ENCODE measurements around the gene DCST1.
A peak's percentile ranks its signal among the peaks of the same experiment; 100 is the strongest.

Gene DCST1

DNA sequence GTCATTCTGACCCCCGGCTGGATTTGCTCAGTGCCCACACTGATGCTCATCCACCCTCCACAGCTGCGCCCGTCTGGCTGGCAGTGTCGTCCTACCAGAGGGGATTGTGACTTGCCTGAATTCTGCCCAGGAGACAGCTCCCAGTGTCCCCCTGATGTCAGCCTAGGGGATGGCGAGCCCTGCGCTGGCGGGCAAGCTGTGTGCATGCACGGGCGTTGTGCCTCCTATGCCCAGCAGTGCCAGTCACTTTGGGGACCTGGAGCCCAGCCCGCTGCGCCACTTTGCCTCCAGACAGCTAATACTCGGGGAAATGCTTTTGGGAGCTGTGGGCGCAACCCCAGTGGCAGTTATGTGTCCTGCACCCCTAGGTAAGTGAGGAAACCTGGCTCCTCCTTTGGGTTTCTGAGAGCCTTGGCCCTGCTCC is 24.2 kb downstream of the DCST1 start:
- DNase-seq, result no peak

DNA sequence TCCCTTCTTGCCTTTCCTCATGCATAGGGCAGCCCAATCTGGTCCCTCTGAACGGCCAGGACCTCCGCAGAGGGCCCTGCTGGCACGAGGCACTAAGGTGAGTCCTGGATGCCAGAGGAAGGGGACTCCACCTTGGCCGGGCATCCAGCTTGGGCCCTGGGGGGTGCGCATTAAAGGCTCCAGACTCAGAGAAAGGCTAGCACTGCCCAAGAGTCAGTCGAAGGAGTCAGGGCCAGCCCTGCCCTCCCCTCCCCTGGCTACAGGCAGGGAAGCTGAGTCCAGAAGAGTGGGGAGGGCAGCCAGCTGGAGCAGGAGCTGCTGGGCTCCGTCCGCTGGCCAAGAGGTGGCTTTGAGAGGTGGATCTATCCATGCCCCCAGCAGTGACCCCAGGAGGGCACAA is 27.1 kb downstream of the DCST1 start:
- DNase-seq, result no peak

DNA sequence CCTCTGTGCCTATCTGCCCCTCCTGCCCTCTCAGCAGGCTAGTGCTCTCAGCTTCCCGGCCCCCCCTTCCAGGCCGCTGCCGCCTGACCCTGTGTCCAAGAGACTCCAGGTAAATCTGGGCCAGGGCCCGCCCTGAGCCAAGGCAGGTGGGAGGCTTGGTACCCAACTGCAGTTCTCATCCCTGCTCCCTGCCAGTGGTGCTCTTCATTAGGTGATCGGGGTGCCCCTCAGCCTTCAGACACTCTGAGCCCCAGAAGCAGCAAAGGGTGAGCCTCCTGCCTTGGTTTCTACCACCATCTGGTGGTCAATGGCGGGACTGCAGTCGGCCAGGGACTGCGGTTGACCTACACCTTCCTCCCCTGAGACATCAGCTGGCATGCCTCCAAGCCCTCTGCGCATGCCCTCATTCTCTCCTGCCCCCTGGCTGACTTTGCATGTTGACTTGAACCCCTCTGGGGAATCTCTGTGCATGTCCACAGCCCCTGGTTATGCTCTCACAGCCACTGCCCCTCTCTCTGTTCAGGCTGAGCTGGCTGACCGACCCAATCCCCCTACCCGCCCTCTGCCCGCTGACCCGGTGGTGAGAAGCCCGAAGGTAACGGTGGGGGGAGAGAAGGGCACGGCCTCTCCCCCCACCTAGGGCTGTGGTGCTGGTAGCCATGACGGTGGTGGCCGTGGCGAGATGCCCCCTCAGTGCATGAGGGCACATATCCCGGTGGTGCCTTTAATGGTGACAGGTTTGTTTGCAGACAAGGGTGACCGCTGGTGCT is 27.9 kb downstream of the DCST1 start:
- DNase-seq, result peak; percentile 96

DNA sequence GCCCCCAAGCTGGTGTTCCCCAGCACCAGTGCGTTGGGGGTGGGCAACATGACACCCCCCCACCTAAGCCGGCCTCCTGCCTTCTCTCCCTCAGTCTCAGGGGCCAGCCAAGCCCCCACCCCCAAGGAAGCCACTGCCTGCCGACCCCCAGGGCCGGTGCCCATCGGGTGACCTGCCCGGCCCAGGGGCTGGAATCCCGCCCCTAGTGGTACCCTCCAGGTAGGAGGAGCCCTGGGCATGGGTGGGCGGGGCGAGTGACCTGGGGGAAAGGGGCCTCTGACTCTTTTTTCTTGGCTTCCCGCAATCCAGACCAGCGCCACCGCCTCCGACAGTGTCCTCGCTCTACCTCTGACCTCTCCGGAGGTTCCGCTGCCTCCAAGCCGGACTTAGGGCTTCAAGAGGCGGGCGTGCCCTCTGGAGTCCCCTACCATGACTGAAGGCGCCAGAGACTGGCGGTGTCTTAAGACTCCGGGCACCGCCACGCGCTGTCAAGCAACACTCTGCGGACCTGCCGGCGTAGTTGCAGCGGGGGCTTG is 28.6 kb downstream of the DCST1 start:
- no peak for DNase-seq

DNA sequence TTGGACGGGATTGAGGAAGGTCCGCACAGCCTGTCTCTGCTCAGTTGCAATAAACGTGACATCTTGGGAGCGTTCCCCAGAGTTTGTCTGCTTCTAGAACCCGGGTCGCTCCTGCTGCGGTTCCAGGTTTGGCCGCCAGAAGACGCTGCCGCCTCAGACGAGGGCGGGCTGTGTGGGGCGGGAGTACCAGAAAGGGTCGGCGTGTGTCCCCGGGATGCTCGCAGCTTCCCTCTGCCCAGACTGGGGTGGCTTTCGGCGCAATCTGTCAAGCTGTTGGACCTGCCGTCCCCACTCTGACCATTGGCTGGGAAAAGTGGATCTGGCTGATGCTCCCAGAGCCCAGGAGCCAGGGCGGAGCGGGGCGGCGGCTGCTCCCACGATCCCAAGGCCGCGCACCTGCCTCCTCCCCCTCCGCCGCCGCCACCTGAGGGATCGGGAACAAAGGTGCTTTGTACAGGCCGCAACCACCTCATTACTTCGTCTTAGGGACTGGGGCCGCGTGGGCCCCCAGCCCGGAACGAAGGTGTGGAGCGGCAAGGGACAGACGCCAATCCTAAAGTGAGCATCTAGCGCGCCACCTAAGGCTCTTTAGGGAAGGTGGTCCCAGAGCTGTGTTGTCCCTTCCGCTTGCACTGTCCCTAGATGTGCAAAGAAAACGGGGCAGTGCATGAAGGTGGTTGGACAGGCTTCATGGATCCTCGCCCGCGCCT is 29.2 kb downstream of the DCST1 start:
- peak; percentile 81 for DNase-seq

DNA sequence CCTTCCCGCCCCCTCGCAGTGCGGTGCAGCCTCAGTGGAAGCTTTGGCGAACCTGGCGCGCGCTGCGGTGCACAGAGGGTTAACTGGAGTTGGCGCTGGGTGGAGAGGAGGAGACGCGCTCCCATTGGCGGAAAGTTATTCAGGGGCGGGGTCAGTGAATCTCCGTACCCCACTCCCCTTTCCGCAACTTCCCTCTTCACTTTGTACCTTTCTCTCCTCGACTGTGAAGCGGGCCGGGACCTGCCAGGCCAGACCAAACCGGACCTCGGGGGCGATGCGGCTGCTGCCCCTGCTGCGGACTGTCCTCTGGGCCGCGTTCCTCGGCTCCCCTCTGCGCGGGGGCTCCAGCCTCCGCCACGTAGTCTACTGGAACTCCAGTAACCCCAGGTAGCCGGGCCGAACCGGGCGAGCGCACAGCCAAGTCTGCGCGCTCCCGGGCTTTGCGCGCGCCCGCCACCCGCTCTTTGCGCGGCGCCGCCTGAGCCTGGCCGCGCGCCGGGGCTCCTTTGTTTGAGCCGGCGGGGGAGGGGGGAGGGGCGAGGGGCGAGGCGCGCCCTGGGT is 30.0 kb downstream of the DCST1 start, which contains the start of gene EFNA4:
Gene EFNA4 (plus strand): TSS at position 191 of the 561 bp plus-strand sequence. CDS start 84 bp downstream, at position 275.
- DNase-seq, result peak; percentile 89

DNA sequence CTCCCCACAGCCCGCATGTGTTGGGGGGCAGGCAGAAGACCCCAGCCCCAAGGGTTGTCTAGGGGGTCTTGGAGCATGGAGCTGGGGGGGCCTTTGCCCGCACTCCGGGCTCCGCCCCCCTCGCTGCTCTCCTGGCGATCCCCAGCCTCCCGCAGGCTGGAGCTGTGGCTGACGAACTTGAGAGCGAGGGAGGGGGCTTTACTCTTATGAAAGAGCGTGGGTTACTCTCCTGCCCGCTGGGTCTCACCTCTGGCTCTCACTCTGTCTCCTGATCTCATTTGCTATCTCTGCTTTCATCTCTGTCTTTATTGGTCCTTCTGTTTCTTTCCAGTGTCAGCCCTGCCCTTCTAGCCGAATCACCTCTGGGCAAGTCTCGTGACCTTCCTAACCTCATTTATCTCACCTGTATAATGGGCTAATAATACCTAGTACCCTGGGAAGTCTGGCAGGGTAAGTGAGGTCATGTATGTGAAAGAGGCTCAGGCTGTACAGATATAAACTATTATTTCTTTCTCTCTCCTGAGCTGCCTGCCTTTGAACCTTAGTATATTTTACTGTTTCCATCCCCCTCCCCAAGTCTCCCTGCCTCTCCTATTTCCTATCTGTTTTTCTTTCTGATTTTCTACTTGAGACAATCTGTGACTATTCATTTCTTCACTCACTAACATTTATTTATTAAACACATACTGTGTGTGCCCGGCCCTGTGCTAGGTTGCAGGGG is 30.6 kb downstream of the DCST1 start:
- no peak for DNase-seq

DNA sequence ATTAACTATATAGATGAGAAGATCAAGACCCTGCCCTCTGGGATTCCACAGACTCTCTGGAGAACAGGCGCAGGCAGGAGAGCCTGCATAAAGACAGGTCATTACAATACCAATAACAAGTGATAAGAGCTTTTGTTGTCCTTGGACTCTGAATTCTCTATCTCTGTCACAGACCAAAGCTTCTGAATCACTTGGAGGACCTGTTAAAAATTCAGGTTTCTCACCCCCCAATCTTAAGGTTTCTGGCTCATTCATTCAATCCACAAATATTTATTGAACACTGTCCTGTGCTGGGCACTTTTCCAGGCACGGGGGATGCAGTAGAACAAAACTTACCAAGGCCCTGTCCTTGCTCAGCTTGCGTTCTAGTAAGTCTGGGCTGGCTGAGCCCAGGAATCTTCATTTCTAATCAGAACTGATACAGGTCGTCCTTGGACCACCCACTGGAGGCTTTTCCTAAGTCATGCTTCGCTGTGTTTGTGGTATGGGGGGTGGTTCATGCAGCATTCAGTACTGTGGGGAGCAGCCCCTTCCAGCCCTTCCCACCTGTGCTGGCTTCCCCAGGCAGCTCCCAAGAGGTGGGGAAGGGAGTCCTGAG is 31.3 kb downstream of the DCST1 start:
- no peak for DNase-seq

DNA sequence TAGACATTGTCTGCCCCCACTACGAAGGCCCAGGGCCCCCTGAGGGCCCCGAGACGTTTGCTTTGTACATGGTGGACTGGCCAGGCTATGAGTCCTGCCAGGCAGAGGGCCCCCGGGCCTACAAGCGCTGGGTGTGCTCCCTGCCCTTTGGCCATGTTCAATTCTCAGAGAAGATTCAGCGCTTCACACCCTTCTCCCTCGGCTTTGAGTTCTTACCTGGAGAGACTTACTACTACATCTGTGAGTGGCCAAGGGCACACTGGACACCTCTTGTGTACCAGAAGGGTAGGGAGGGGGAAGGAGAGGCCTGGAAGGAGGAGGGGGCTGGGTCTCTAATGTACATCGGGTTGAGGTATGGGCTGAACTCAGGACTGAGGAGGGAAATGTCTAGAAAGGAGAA is 33.2 kb downstream of the DCST1 start:
- DNase-seq, result no peak

DNA sequence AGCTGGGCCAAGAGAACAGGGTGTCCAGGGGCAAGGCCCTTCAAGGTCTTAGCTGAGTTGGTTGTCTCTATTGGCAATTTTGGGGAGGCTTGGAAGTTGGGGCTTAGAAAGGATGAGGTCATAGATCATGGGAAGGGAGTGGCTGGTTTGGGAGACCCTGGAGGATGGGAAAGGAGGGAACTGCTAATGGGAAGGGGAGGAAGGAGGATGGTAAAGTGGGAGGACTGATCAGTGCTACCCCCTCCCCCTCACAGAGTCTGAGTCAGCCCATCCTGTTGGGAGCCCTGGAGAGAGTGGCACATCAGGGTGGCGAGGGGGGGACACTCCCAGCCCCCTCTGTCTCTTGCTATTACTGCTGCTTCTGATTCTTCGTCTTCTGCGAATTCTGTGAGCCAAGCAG is 35.0 kb downstream of the DCST1 start:
- DNase-seq, result no peak

DNA sequence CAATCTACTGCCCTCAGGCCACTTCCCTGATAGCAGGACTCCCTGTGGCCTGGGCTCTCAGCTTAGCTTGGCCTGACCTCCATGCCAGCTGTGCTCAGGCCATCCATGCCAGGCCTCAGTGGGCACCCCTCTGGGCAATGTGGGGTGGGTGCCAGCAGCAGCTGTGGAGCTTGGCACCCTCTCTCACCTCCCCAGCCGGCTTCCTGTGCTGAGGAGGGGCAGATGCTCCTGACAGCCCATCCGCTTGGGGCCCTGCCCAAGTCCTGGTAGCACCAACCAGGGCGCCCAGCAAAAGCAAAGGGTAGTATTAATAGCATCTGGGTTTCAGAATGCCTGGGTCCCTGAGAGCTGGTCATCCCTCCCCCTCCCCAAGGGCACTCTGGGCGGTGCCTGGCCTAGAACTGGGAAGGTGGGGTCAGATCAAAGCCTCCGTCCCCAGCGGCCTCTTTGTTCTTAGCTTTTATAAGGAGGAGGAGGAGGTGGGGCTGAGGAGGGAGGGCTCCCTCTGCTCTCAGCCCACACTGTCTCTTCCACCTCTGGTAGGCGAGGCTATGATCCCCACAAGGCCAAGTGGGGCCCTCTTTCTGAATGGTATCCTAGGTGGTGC is 36.0 kb downstream of the DCST1 start:
- no peak for DNase-seq

DNA sequence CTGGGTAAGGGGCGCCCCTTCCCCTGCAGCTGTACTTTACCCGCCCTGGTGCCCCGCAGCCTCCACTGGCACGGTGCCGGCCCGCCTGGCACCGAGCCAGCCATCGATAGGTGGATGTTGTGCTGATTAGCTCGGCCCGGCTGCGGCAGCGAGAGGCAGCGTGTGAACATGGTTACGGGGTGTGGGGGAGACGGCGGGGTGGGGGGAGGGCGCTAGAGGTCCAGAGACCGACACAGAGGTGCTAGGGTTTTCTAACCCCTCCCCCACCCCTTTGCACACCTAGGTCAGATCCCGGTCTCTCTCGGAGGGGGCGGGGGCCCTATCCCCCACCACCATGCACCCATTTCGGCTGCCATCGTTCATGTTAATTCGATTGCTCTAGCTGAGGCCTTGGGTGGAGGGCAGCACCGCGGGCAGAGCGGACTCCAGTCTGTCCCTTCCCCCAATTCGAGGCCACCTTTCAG is 36.6 kb downstream of the DCST1 start:
- no peak for DNase-seq

DNA sequence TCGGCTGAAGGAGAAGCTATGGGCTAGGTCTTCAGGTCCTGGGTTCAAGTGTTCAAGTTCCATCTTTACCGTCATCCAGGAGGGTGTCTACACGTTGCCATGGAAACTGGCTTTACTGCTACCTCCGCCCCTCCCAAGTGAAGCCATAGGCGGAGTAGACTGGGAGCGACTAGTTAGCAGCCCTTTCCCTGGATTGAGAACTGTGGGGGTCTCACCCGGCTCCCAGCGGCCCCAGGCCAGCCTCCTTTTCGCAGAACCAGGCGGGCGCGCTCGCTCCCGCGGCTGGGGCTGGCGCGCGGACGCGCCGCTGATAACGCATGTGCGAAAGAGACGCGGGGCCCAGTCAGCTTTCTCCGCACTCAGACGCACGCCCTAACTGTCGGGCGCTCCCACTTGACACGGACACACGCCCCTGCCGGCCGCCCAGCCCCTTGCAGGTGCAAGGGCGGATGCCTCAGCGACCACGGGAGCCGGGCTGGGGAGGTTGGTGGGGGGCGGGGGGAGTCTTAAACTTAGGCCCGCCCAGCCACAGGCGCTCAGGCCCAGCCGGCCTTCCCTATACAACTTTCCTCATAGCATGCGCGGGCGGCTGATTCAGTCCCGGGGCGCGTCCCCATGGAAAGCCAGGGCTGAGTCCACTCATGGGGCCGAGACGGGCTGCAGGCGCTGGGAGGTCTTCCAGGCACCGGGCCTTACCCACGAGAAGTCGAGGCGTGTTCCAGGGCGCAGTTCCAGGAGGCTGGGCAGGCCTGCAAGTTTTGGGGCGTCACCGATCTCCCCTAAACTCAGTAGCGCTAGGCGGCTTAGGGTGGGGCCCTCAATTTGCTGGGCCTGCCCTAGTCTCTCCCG is 37.3 kb downstream of the DCST1 start:
- peak; percentile 83 for DNase-seq

DNA sequence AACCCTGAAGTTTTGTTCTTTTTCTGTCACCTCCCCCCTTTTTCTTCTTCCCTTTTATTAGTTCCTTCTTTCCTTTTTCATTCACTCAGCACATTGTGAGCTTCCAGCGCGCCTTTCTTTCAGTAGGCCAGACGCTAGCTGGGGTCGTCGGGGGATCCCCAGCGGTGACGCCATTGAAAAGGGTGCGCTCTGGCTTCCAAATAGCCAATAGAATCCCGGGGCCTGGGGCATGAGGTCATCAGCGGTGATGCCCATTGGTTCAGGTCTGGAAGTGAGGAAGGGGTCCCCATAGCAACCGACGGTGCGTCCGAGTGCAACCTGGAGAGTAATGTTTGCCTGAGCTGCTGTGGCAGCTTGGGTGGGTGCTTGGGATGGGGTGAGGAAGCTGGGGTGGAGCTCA is 38.1 kb downstream of the DCST1 start:
- no peak for DNase-seq

DNA sequence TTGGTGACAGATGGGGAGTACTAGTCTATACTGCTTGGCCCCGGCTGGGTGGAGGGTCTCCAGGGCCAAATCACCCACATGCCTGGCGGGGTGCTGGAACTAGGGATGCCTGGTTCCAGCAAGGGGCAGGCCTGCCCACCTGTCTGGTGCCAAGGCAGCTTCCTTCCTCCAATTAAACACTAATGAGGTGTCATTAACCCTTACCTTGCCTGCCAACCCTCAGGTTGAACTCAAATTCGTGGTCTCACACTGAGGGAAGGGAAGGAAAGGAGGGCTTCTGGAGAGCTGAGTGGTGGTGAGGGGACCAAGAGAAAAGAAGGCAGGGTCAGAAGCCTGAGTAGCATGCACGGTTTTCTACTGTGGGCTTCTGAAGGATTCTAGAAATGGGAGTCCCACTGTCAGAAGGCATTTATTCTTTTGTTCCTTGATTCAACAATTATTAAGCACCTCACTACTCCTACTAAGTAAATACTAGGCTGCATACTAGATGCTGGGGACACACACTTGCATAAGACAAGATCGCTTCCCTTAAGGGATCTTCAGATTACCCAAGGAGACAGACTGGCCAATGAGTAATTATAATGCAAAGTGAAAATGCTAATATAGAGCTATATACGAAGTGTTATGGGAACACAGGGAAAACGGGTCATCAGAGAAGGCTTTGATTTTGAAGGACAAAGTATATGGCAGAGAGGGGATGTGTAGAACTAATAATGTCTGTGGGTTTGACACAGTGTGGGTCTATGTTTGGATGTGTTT is 39.1 kb downstream of the DCST1 start:
- DNase-seq, result no peak

DNA sequence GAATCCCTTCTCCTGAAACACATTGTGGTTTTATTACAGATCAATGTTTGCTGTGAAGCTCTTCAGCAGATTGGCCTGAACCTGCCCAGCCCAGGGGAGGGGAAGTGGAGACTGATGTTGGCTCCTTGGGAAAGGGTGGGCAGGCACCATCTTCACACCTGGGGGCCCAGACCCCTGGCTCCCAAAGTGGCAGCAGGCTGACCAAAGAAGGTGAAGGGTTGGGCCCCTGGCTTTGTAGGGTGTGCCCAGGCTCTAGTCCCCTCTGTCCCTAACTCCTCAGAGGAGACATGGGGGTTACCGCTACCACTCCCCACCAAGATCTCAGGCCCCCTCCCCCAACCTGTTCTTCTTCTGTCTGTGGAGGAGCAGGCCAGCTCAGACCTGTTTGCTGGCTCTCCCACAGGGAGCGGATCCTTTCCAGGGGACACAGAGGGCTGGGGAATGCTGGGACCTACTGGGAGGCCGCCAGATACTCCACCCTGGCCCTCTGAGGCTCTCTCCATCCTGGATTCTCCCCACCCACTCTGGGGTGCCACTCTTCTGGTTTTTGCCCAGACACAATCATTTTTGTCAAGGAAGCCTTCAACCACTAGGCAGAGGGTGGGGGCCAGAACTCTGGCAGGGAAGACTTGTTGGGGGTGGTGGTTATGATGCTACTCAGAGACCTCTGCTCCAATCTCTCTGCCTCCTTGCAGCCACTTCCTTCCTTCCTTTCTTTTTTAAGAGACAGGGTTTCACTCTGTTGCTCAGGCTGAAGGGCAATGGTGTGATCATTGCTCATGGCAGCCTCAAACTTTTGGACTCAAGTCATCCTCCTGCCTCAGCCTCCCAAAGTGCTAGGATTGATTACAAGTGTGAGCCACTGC is 40.0 kb downstream of the DCST1 start:
- DNase-seq, result no peak

DNA sequence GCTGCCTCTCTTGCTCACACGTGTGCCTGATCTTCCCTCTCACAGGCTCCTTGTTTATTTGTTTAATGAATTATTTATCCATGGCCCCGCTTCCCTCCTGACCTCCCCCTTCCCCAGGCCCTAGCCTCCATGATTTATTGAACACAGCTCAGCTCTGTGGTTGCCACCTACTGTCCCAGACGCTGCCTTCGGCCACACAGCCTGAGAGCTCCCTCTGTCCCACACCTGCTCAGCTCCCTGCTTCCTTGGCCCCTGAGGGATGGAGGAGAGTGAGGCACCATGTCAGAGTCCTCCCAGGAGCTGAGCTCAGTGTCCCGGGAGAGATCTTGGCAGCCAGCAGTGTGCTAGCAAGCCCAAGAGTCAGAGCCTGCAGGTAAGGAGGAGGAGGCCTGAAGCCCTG is 41.9 kb downstream of the DCST1 start:
- no peak for DNase-seq

DNA sequence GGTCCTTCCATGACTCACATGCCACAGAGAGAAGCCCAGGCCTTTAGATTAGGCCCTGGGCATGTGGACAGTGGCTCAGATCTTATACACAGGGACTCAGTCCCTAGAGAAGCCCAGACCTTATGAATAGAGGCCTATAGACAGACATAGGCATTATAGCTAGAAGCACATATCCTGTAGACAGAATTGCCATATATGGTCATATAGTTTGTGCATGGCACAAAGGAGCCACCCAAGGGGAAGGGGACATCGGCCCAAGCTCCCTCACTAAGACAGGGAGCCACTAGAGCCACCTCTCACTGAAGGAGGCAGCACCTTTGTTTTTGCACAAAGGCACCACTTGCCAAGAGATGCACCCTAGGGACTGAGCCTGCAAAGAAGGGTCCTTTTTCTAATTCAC is 42.7 kb downstream of the DCST1 start:
- DNase-seq, result no peak

DNA sequence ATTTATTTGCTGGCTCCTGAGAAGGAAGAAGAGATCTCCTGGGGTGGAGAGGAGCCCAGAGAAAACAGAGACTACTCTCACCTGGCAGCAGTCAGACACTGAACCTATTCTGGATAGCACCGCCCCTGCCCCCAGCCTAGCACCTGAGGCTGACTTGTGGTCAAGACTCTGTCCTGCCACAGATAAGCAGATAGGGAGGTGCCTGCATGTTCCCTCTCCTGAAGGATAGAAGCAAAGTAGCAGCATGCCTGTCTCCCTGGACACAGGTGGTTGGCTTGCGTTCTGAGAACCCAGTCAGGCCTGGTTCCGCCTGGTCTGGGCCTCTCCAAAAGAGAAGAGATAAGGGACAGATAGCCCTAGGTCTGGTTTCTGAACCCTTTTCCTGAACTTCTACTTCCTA is 43.7 kb downstream of the DCST1 start:
- DNase-seq, result no peak

Measured in CD4-positive, alpha-beta T cell treated with Interleukin-6 for 4 hours (primary cell).